GM12891 (cell line): ENCODE data around the gene NRSN2.
"Not testable (repeated sequence)": the region's sequence is repeated elsewhere in the genome, so short reads cannot be mapped to it uniquely, and the experiment has no call there.

Experiments used
- DNase-seq: peaks from one replicate; pipeline ENCODE4 v3.0.0; 2011; ENCODE audit warnings: low spot score; ENCODE audit not compliant: insufficient read length
- FAIRE-seq: peaks from 2 replicates; lab custom pipeline; 2011; peaks lifted over from hg19 to GRCh38; lab: Jason Lieb, UNC
- PAX5 ChIP-seq: IDR thresholded peaks from 2 replicates; pipeline ENCODE4 v1.6.1; 2011; ENCODE audit warnings: low read length, moderate library complexity, mild to moderate bottlenecking; ENCODE audit not compliant: insufficient read depth, severe bottlenecking
- POLR2A ChIP-seq: IDR thresholded peaks from 2 replicates; pipeline ENCODE4 v1.6.1; 2011; ENCODE audit warnings: low read depth, low read length, control low read depth
- POLR2AphosphoS5 ChIP-seq: IDR thresholded peaks from 2 replicates; pipeline ENCODE4 v1.6.1; 2011; ENCODE audit warnings: low read depth, low read length, control low read depth
- POU2F2 ChIP-seq: IDR thresholded peaks from 2 replicates; pipeline ENCODE4 v1.6.1; 2011; ENCODE audit warnings: low read depth, mild to moderate bottlenecking, control low read depth, low read length, moderate library complexity
- SPI1 ChIP-seq: IDR thresholded peaks from 2 replicates; pipeline ENCODE4 v1.6.1; 2011; ENCODE audit warnings: low read depth, low read length, control low read depth
- TAF1 ChIP-seq: IDR thresholded peaks from 2 replicates; pipeline ENCODE4 v1.6.1; 2011; ENCODE audit warnings: low read depth, low read length, control low read depth

NRSN2 gene

GRCh38 chr20:329851-330232 is 17.1 kb upstream of the NRSN2 start:
- TF ChIP-seq POLR2A, result no peak
- no peak for TF ChIP-seq POLR2AphosphoS5
- TF ChIP-seq PAX5, result no peak
- no peak for TF ChIP-seq TAF1
- no peak for TF ChIP-seq POU2F2
- DNase-seq (no peak), FAIRE-seq (no peak)

DNA sequence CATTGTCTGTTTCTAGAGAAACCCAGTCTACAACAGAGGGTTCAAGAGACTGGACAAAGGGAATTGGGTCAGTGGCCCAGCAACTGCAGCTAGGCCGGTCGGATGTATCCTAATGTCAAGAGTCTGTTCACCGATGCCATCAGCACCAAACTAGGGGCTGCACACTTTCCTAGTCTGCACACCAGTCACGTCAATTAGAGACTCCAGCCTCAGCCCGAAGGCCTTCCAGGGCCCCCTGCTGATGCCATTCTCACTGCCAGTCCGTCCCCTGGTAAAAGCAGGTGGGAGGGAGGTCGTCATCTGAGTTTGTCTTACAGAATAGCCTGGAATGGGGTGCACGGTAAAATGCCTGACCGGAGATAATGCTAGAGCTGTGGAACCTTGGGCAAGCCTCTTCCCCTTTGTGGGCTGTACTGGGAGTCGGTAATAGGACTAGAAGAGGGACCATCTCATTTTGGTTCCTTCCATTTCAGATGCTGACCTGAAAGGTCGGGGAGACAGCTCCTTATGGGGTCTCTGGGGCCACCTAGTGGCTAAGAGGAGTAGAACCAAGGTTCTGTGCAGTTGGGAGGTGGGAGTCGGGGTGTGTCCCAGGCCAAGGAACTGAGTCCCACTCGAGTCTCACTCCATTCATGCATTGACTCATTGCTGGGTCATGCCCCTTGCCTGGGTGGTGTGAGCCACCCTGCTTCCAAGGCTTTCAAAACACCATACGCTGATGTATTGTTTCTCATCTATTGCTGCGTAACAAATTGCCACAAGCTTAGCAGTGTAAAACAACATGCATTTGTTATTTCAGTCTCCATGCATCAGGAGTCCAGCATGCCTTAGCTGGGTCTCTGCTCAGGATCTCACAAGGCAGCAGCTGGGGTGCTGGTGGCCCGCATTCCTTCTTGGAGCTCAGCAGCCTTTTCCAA is 16.4 kb upstream of the NRSN2 start:
- DNase-seq, result peak; percentile 50
- FAIRE-seq, result peak; percentile 88
- no peak for TF ChIP-seq TAF1
- TF ChIP-seq POLR2AphosphoS5, result no peak
- TF ChIP-seq POLR2A, result no peak

GRCh38 chr20:334578-334977 is 12.3 kb upstream of the NRSN2 start:
- FAIRE-seq, result no peak
- TF ChIP-seq PAX5 (no peak), POLR2A (no peak), POU2F2 (no peak), POLR2AphosphoS5 (no peak), SPI1 (no peak)
- DNase-seq, result no peak

DNA sequence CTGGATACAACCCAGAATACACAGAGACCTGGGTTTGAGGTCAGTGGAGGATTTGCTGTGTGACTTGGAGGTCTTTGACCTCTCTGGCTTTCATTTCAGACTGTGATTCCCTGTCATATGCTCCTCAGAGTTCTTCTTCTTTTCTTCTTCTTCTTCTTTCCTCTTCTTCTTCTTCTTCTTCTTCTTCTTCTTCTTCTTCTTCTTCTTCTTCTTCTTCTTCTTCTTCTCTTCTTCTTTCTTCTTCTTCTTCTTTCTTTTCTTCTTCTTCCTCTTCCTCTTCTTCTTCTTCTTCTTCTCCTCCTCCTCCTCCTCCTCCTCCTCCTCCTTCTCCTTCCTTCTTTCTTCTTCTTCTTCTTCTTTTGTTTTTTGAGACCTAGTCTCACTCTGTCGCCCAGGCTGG is 10.9 kb upstream of the NRSN2 start:
- DNase-seq, FAIRE-seq: not testable (repeated sequence)

GRCh38 chr20:341682-342081 is 5.2 kb upstream of the NRSN2 start:
- TF ChIP-seq POU2F2 (no peak), TAF1 (no peak), POLR2AphosphoS5 (no peak), PAX5 (no peak), SPI1 (no peak), POLR2A (no peak)
- DNase-seq (no peak), FAIRE-seq (no peak)

DNA sequence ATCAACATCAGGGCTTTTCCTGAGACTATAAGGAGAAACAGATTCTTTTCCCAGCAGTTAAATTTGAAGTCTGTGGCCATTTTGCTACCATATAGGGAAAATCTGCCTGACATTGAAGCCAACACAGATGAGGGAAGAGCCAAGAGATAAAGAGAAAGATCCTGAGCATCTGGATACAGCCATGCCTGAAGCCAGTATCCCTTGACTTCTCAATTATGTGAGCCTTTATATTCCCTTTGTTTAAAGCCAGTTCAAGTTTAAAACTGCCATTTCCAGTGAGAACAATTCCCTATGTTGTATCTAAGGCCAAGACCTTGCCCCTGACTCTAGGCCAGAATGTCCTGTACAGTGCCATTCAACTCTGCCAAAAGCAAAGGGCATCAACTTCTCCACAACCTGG is 3.8 kb upstream of the NRSN2 start:
- FAIRE-seq, result no peak
- no peak for DNase-seq
- TF ChIP-seq SPI1 (no peak), POLR2AphosphoS5 (no peak), POU2F2 (no peak), POLR2A (no peak), PAX5 (no peak), TAF1 (no peak)

GRCh38 chr20:346033-346639 is 775 bp upstream of the NRSN2 start:
- FAIRE-seq (peak; percentile 31), DNase-seq (no peak)
- no peak for TF ChIP-seq POLR2A
- no peak for TF ChIP-seq POLR2AphosphoS5

- DNase-seq (no peak), FAIRE-seq (no peak)
- TF ChIP-seq POU2F2 (no peak), PAX5 (no peak), POLR2A (no peak; the same call in 1 of the 2 replicates), TAF1 (no peak), SPI1 (no peak), POLR2AphosphoS5 (no peak)
These were observed 367 bp downstream of the NRSN2 start for GRCh38 chr20:347317-347639.

- FAIRE-seq (peak; percentile 97), DNase-seq (peak; percentile 95)
- no peak for TF ChIP-seq POU2F2
- peak; percentile 57 for TF ChIP-seq PAX5
- TF ChIP-seq POLR2AphosphoS5, result no peak
- TF ChIP-seq SPI1, result peak; percentile 47
- peak; percentile 69 for TF ChIP-seq POLR2A
- TF ChIP-seq TAF1, result peak; percentile 34; the same call in 1 of the 2 replicates
These were observed 951 bp downstream of the NRSN2 start for GRCh38 chr20:347640-348484.

GRCh38 chr20:348972-349841 is 2.3 kb downstream of the NRSN2 start:
- no peak for FAIRE-seq
- TF ChIP-seq SPI1 (no peak), TAF1 (no peak), PAX5 (no peak), POLR2AphosphoS5 (no peak), POU2F2 (no peak), POLR2A (no peak)
- DNase-seq, result no peak
